GM12801 (cell line): ENCODE results near the gene ATP6V1G1.

Experiments
- TF ChIP-seq, protein P1 (sequence below): IDR thresholded peaks from one replicate; pipeline ENCODE4 v1.5.1; 2011; ENCODE audit warnings: control low read depth; ENCODE audit not compliant: insufficient read length; ENCODE audit errors: extremely low read depth

The ATP6V1G1 gene

GRCh38 chr9:114587345-114588202 lies at the start of gene ATP6V1G1:
Gene ATP6V1G1 (plus strand): TSS chr9:114587769. CDS start chr9:114587839, 70 bp downstream.
- TF ChIP-seq, protein P1, sequence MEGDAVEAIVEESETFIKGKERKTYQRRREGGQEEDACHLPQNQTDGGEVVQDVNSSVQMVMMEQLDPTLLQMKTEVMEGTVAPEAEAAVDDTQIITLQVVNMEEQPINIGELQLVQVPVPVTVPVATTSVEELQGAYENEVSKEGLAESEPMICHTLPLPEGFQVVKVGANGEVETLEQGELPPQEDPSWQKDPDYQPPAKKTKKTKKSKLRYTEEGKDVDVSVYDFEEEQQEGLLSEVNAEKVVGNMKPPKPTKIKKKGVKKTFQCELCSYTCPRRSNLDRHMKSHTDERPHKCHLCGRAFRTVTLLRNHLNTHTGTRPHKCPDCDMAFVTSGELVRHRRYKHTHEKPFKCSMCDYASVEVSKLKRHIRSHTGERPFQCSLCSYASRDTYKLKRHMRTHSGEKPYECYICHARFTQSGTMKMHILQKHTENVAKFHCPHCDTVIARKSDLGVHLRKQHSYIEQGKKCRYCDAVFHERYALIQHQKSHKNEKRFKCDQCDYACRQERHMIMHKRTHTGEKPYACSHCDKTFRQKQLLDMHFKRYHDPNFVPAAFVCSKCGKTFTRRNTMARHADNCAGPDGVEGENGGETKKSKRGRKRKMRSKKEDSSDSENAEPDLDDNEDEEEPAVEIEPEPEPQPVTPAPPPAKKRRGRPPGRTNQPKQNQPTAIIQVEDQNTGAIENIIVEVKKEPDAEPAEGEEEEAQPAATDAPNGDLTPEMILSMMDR: no peak

GRCh38 chr9:114538241-114538640 lies 49.3 kb upstream of the ATP6V1G1 start:
- TF ChIP-seq, protein P1: no peak

- TF ChIP-seq, protein P1: no peak
Observed at GRCh38 chr9:114539701-114540380, 47.7 kb upstream of the ATP6V1G1 start.

GRCh38 chr9:114545055-114545454 lies 42.5 kb upstream of the ATP6V1G1 start:
- TF ChIP-seq, protein P1: no peak

GRCh38 chr9:114546851-114547250 lies 40.7 kb upstream of the ATP6V1G1 start:
- TF ChIP-seq, protein P1: no peak

GRCh38 chr9:114549697-114550330 lies 37.8 kb upstream of the ATP6V1G1 start:
- TF ChIP-seq, protein P1: no peak

DNA sequence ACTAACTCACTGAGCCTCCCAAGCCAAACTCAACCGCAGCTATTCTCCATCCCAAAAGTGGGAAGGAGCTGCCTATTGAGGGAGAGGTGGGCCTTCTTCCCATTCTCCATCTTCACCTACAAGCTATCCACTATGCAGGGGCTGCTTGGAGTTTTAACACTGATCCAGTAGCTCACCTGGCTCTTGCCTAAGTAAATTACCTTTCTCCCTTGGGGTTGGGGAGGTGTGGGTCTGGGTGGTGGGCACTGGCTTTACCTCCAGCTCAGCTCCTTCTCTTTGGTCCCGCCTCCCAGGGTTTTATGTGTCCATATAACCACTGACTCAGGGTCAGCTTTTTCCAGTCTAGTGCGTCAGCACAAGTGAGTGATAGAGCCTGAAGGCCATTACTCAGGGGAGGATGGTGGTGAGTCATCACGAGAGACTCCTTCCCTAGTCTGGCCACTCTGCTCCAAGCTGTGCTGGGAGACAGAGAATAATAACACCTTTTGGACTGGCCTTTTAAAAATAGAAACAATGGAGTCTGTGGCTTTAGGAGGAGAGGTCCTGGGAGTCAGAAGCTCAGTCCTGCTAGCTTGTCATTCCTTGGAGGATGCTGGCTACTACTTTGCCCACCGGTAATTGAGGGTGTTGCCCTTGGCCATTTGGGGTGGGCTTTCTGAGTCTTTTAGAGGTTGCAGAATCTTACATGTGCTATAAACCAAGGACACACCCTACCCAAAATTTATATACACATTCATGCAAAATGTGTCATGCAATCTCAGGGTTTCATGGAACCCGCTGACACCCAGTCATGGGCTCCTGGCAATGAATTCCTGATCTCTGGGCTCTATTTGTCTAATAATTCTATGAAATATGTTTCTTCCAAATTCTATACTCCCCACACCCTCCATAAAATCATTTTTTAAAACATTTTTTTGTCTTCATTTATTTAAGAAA lies 35.6 kb upstream of the ATP6V1G1 start:
- TF ChIP-seq, protein P1: no peak
